A673 (cell line): ENCODE results near the gene CD200R1L.

Experiments used
- EZH2 ChIP-seq: fragments of 200-600 bp; sonication (generic); IDR thresholded peaks from 2 replicates; pipeline ENCODE4 v1.6.1; 2017; ENCODE audit warnings: borderline replicate concordance, low read depth, mild to moderate bottlenecking, mixed read lengths, antibody characterized with exemption, low read length; ENCODE audit not compliant: poor library complexity, severe bottlenecking
- TF ChIP-seq, protein P1 (sequence below): fragments of 300-800, 200-600 bp; sonication (generic); conservative IDR thresholded peaks from 2 replicates; pipeline ENCODE4 v1.5.1; 2017; ENCODE audit warnings: low read depth, mild to moderate bottlenecking, antibody characterized with exemption, low read length, moderate library complexity, mixed read lengths

DNA sequence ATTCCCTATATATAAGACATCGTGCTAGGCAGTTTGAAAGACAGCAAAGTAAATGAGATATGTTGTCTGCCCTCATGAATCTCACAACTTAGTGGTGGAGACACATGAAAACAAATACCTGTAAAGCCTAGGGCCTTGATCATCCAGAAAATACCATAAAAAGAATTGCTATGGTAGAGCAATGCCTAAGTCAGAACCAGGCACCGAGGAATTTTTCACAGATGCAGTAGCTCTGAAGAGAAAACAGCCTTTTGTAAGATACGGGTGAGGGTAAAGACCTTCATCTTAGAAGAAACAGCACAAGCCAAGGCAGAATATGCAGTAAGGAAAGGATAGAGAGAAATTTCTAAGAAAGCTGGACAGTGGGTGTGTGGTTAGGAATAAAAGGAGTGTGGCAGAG lies 36.1 kb downstream of the CD200R1L start:
- TF ChIP-seq, protein P1, sequence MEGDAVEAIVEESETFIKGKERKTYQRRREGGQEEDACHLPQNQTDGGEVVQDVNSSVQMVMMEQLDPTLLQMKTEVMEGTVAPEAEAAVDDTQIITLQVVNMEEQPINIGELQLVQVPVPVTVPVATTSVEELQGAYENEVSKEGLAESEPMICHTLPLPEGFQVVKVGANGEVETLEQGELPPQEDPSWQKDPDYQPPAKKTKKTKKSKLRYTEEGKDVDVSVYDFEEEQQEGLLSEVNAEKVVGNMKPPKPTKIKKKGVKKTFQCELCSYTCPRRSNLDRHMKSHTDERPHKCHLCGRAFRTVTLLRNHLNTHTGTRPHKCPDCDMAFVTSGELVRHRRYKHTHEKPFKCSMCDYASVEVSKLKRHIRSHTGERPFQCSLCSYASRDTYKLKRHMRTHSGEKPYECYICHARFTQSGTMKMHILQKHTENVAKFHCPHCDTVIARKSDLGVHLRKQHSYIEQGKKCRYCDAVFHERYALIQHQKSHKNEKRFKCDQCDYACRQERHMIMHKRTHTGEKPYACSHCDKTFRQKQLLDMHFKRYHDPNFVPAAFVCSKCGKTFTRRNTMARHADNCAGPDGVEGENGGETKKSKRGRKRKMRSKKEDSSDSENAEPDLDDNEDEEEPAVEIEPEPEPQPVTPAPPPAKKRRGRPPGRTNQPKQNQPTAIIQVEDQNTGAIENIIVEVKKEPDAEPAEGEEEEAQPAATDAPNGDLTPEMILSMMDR: no peak
- no peak for TF ChIP-seq EZH2
